RWPE2 (cell line): ENCODE measurements around the gene THYN1.

ENCODE experiments used
- ATAC-seq: fragments of 200-7000 bp; cut with Tn5 transposase; 3 replicates; pipeline ENCODE4 v1.9.1; 2021; ENCODE audit warnings: low read depth
- DNase-seq: peaks from one replicate; pipeline ENCODE4 v3.0.0-alpha.2; 2020; ENCODE audit warnings: low spot score
- H3K27ac ChIP-seq: fragments of 450-650 bp; 2 replicates; pipeline ENCODE4 v1.5.1; 2017; ENCODE audit warnings: mild to moderate bottlenecking; ENCODE audit not compliant: poor library complexity, severe bottlenecking
- H3K27me3 ChIP-seq: fragments of 250-450 bp; sonication (Bioruptor Pico); 2 replicates; pipeline ENCODE4 v1.5.1; 2021; ENCODE audit warnings: mild to moderate bottlenecking, moderate library complexity; ENCODE audit not compliant: insufficient read depth, poor library complexity, severe bottlenecking
- H3K36me3 ChIP-seq: fragments of 250-450 bp; sonication (Bioruptor Pico); 2 replicates; pipeline ENCODE4 v1.5.1; 2020; ENCODE audit warnings: low read depth, mild to moderate bottlenecking, moderate library complexity
- H3K4me1 ChIP-seq: fragments of 250-450 bp; sonication (Bioruptor Pico); 2 replicates; pipeline ENCODE4 v1.5.1; 2021; ENCODE audit warnings: mild to moderate bottlenecking, moderate library complexity; ENCODE audit not compliant: insufficient read depth, poor library complexity, severe bottlenecking
- H3K4me3 ChIP-seq: fragments of 250-450 bp; sonication (Bioruptor Pico); 2 replicates; pipeline ENCODE4 v1.5.1; 2021; ENCODE audit warnings: mild to moderate bottlenecking, moderate library complexity; ENCODE audit not compliant: severe bottlenecking
- H3K9me3 ChIP-seq: fragments of 250-450 bp; sonication (Bioruptor Pico); 2 replicates; pipeline ENCODE4 v1.5.1; 2021; ENCODE audit warnings: mild to moderate bottlenecking, moderate library complexity; ENCODE audit not compliant: severe bottlenecking
- CTCF ChIP-seq: fragments of 450-650 bp; IDR thresholded peaks from one replicate; pipeline ENCODE4 v1.5.1; 2017; ENCODE audit warnings: mild to moderate bottlenecking, moderate library complexity; ENCODE audit not compliant: poor library complexity, severe bottlenecking

Gene THYN1

GRCh38 chr11:134291196-134291595 is 38.0 kb upstream of the THYN1 start:
- H3K27ac ChIP-seq: no peak overlapping the region
- no peak for TF ChIP-seq CTCF
- H3K27me3 ChIP-seq: no peaks in the 10 kb centered on the region
- no peak overlapping the region for H3K4me3 ChIP-seq
- H3K4me1 ChIP-seq: no peaks in the 10 kb centered on the region
- no peaks in the 10 kb centered on the region for H3K36me3 ChIP-seq
- H3K9me3 ChIP-seq: no peaks in the 10 kb centered on the region
- no peak for DNase-seq
- no peak for ATAC-seq

GRCh38 chr11:134290646-134291045 is 37.5 kb upstream of the THYN1 start:
- H3K4me3 ChIP-seq: no peak overlapping the region
- no peaks in the 10 kb centered on the region for H3K4me1 ChIP-seq
- H3K27me3 ChIP-seq: no peaks in the 10 kb centered on the region
- no peaks in the 10 kb centered on the region for H3K9me3 ChIP-seq
- H3K36me3 ChIP-seq: no peaks in the 10 kb centered on the region
- DNase-seq (no peak), ATAC-seq (no peak)
- no peak for TF ChIP-seq CTCF
- no peak overlapping the region for H3K27ac ChIP-seq

GRCh38 chr11:134289789-134290188 is 36.6 kb upstream of the THYN1 start:
- no peaks in the 10 kb centered on the region for H3K9me3 ChIP-seq
- no peak for TF ChIP-seq CTCF
- ATAC-seq: no peak
- no peaks in the 10 kb centered on the region for H3K4me1 ChIP-seq
- no peak overlapping the region for H3K4me3 ChIP-seq
- H3K27me3 ChIP-seq: no peaks in the 10 kb centered on the region
- no peaks in the 10 kb centered on the region for H3K36me3 ChIP-seq
- no peak for DNase-seq
- no peak overlapping the region for H3K27ac ChIP-seq

GRCh38 chr11:134289167-134289566 is 36.0 kb upstream of the THYN1 start:
- no peak overlapping the region for H3K4me3 ChIP-seq
- no peak for DNase-seq
- no peaks in the 10 kb centered on the region for H3K9me3 ChIP-seq
- no peak for TF ChIP-seq CTCF
- H3K27ac ChIP-seq: no peak overlapping the region
- H3K27me3 ChIP-seq: no peaks in the 10 kb centered on the region
- no peaks in the 10 kb centered on the region for H3K4me1 ChIP-seq
- no peak for ATAC-seq
- no peaks in the 10 kb centered on the region for H3K36me3 ChIP-seq

- ATAC-seq (no peak), DNase-seq (no peak)
- Histone ChIP-seq H3K4me3 (no peak overlapping the region), H3K9me3 (no peaks in the 10 kb centered on the region), H3K27me3 (no peaks in the 10 kb centered on the region), H3K27ac (no peak overlapping the region), H3K36me3 (no peaks in the 10 kb centered on the region), H3K4me1 (no peaks in the 10 kb centered on the region)
- no peak for TF ChIP-seq CTCF
These were observed 35.3 kb upstream of the THYN1 start for GRCh38 chr11:134288486-134288885.
